Measurements from ENCODE around the gene RRN3.

DNA sequence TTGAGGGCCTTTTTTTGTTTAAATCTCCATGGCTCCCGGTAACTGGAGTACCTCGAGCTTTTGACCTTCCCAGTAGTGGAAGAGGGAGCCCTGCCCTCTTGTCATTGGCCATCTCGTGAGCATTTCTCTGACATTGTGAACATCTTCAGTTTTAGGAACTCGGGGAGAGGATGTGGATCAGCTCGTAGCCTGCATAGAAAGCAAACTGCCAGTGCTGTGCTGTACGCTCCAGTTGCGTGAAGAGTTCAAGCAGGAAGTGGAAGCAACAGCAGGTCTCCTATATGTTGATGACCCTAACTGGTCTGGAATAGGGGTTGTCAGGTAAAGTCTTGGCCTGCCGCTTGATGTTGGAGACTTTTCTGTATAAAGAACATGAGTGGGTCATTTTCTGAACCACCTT lies 62.5 kb downstream of the RRN3 start:
- TF ChIP-seq, protein P1, sequence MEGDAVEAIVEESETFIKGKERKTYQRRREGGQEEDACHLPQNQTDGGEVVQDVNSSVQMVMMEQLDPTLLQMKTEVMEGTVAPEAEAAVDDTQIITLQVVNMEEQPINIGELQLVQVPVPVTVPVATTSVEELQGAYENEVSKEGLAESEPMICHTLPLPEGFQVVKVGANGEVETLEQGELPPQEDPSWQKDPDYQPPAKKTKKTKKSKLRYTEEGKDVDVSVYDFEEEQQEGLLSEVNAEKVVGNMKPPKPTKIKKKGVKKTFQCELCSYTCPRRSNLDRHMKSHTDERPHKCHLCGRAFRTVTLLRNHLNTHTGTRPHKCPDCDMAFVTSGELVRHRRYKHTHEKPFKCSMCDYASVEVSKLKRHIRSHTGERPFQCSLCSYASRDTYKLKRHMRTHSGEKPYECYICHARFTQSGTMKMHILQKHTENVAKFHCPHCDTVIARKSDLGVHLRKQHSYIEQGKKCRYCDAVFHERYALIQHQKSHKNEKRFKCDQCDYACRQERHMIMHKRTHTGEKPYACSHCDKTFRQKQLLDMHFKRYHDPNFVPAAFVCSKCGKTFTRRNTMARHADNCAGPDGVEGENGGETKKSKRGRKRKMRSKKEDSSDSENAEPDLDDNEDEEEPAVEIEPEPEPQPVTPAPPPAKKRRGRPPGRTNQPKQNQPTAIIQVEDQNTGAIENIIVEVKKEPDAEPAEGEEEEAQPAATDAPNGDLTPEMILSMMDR (IDR thresholded peaks at IDR 0.05), result no peak
- TF ChIP-seq POLR2AphosphoS5 (IDR thresholded peaks at IDR 0.05), result no peak
